Ishikawa (cell line): ENCODE data around the gene RNF144B.

Source experiments
- CEBPB ChIP-seq: IDR thresholded peaks from 2 replicates; pipeline ENCODE4 v1.6.1; 2012
- CREB1 ChIP-seq: IDR thresholded peaks from 2 replicates; pipeline ENCODE4 v1.6.1; 2012; ENCODE audit warnings: low read depth
- EGR1 ChIP-seq: IDR thresholded peaks from 2 replicates; pipeline ENCODE4 v1.6.1; 2012
- EP300 ChIP-seq: IDR thresholded peaks from 2 replicates; pipeline ENCODE4 v1.6.1; 2012; ENCODE audit warnings: borderline replicate concordance
- FOXM1 ChIP-seq: IDR thresholded peaks from 2 replicates; pipeline ENCODE4 v1.6.1; 2012; ENCODE audit warnings: low read depth, borderline replicate concordance
- MAX ChIP-seq: IDR thresholded peaks from 2 replicates; pipeline ENCODE4 v1.6.1; 2012
- NFIC ChIP-seq: IDR thresholded peaks from 2 replicates; pipeline ENCODE4 v1.6.1; 2012
- RAD21 ChIP-seq: IDR thresholded peaks from 2 replicates; pipeline ENCODE4 v1.6.1; 2012; ENCODE audit warnings: low read depth
- REST ChIP-seq: IDR thresholded peaks from 2 replicates; pipeline ENCODE4 v1.6.1; 2012; ENCODE audit warnings: low read depth, mild to moderate bottlenecking
- TAF1 ChIP-seq: IDR thresholded peaks from 2 replicates; pipeline ENCODE4 v1.6.1; 2012; ENCODE audit warnings: low read depth, mild to moderate bottlenecking
- TCF12 ChIP-seq: IDR thresholded peaks from 2 replicates; pipeline ENCODE4 v1.6.1; 2012; ENCODE audit warnings: low read depth
- TEAD4 ChIP-seq: IDR thresholded peaks from 2 replicates; pipeline ENCODE4 v1.6.1; 2012
- USF1 ChIP-seq: IDR thresholded peaks from 2 replicates; pipeline ENCODE4 v1.6.1; 2012
- YY1 ChIP-seq: IDR thresholded peaks from 2 replicates; pipeline ENCODE4 v1.6.1; 2012; ENCODE audit warnings: low read depth
- ZBTB7A ChIP-seq: IDR thresholded peaks from 2 replicates; pipeline ENCODE4 v1.6.1; 2012; ENCODE audit warnings: low read depth

Gene RNF144B

GRCh38 chr6:18380851-18381250, 6.3 kb upstream of the RNF144B start:
- TF ChIP-seq EGR1 (no peak), FOXM1 (no peak), REST (no peak), RAD21 (no peak), TCF12 (no peak), EP300 (no peak), ZBTB7A (no peak), MAX (no peak), USF1 (no peak), CEBPB (no peak), TEAD4 (no peak), YY1 (no peak), NFIC (no peak), CREB1 (no peak), TAF1 (no peak)

- TF ChIP-seq TCF12 (no peak), NFIC (no peak), REST (no peak), EP300 (no peak), USF1 (no peak), TEAD4 (no peak), TAF1 (no peak), YY1 (no peak), CREB1 (no peak), MAX (no peak), CEBPB (no peak), FOXM1 (no peak), RAD21 (no peak), ZBTB7A (no peak), EGR1 (no peak)
Measured at GRCh38 chr6:18383441-18383840, 3.7 kb upstream of the RNF144B start.

GRCh38 chr6:18384621-18385020, 2.5 kb upstream of the RNF144B start:
- no peak for TF ChIP-seq EGR1
- no peak for TF ChIP-seq NFIC
- no peak for TF ChIP-seq TEAD4
- no peak for TF ChIP-seq TCF12
- no peak for TF ChIP-seq CEBPB
- no peak for TF ChIP-seq TAF1
- no peak for TF ChIP-seq YY1
- TF ChIP-seq FOXM1 = no peak
- TF ChIP-seq CREB1 = no peak
- TF ChIP-seq REST = no peak
- no peak for TF ChIP-seq EP300
- TF ChIP-seq RAD21 = no peak
- no peak for TF ChIP-seq ZBTB7A

GRCh38 chr6:18386298-18386976, 713 bp upstream of the RNF144B start:
- TF ChIP-seq TAF1 = no peak
- TF ChIP-seq YY1 = no peak
- no peak for TF ChIP-seq FOXM1
- TF ChIP-seq MAX = no peak
- no peak for TF ChIP-seq USF1
- no peak for TF ChIP-seq EGR1
- TF ChIP-seq ZBTB7A = no peak
- no peak for TF ChIP-seq CREB1
- TF ChIP-seq TEAD4 = no peak
- no peak for TF ChIP-seq REST
- TF ChIP-seq NFIC = no peak
- TF ChIP-seq CEBPB = no peak
- TF ChIP-seq RAD21 = no peak
- no peak for TF ChIP-seq TCF12
